Epithelial cell of proximal tubule (primary cell): Measurements from ENCODE around the gene PROX2. TPM values are rescaled to one million over a fixed set of nuclear protein-coding genes. Genes with fewer than 3 reads are reported as not detected.

Source experiments
- DNase-seq: peaks from one replicate; pipeline ENCODE4 v3.0.0-alpha.2; 2011; ENCODE audit warnings: low read depth
- H3K4me3 ChIP-seq: 2 replicates; pipeline ENCODE4 v1.5.1; 2011; ENCODE audit warnings: low read depth, mild to moderate bottlenecking, low read length
- total RNA-seq: library from RNA; depleted of rRNA; stranded (reverse); fragments of >200 nt; gene quantifications from 2 replicates; pipeline ENCODE4 v1.2.3, GENCODE V29; 2015
- TF ChIP-seq, protein P1 (sequence below): conservative IDR thresholded peaks from 2 replicates; pipeline ENCODE4 v1.5.1; 2012; ENCODE audit warnings: low read depth, mild to moderate bottlenecking, low read length

The PROX2 gene
- total RNA-seq, 1 donor from 2014 or later, result not detected

- TF ChIP-seq, protein P1, sequence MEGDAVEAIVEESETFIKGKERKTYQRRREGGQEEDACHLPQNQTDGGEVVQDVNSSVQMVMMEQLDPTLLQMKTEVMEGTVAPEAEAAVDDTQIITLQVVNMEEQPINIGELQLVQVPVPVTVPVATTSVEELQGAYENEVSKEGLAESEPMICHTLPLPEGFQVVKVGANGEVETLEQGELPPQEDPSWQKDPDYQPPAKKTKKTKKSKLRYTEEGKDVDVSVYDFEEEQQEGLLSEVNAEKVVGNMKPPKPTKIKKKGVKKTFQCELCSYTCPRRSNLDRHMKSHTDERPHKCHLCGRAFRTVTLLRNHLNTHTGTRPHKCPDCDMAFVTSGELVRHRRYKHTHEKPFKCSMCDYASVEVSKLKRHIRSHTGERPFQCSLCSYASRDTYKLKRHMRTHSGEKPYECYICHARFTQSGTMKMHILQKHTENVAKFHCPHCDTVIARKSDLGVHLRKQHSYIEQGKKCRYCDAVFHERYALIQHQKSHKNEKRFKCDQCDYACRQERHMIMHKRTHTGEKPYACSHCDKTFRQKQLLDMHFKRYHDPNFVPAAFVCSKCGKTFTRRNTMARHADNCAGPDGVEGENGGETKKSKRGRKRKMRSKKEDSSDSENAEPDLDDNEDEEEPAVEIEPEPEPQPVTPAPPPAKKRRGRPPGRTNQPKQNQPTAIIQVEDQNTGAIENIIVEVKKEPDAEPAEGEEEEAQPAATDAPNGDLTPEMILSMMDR, result no peak
- no peak overlapping the region for H3K4me3 ChIP-seq
- DNase-seq, result no peak
These were observed 44.3 kb upstream of the PROX2 start for GRCh38 chr14:74920281-74920680.

DNA sequence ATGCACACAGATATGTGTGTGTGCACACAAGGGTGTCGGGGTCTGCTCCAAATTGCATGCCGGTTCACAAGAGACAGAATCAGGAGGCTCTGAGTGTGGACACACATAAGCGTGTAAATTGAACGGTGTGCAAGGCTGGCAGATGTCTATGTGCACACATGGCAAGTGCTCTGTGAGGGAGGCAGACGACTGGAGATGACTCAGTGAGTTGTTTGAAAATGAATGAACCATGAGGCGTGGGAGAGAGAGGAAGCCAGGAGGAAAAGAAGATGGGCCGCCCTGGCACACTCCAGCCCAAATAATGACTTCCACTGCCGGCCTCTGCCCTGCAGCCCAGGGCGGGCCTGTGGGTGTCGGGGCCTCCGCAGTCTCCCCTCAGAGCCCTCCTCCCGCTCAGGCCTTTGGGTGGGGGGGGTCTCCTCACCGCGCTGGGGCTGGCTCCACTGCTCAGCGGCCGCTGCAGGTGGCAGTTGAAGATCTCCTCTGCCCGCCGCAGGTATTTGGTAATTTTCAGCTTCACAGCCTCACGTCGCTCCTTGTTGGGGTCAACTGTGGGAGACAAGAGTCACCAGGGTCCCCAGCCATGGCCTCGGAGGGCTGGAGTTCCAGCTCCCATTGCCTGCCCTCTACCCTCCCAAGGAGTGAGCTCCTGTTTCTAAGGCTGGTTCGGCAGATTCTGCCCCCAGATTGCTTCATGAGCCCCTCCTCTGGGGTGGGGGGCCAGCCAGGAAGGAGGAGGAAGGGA, 43.6 kb upstream of the PROX2 start:
- TF ChIP-seq, protein P1, result no peak
- DNase-seq, result no peak
- no peak overlapping the region for H3K4me3 ChIP-seq

DNA sequence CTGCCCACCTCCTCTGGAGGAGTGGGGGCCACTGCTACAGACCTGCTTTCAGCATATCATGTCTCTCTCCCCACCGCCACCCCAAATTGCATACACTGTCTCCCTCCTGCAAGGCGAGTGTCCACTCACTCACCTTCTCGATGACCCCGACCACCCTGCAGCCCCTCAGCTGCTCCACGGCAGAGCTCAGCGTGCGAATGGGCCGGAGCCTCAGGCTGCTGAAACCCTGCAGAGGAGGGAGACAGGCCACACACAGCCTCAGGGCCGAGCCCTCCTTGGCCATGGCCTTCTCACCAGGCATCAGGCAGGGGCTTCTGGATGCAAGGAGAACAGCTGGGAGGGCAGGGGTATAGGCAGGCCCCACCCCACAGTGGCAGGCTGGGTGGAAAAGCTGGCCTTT, 42.4 kb upstream of the PROX2 start:
- TF ChIP-seq, protein P1, result no peak
- no peak for DNase-seq
- H3K4me3 ChIP-seq, result no peak overlapping the region

- no peak for DNase-seq
- TF ChIP-seq, protein P1, result no peak
- H3K4me3 ChIP-seq, result no peak overlapping the region
These were observed 41.7 kb upstream of the PROX2 start for GRCh38 chr14:74917646-74918081.

DNA sequence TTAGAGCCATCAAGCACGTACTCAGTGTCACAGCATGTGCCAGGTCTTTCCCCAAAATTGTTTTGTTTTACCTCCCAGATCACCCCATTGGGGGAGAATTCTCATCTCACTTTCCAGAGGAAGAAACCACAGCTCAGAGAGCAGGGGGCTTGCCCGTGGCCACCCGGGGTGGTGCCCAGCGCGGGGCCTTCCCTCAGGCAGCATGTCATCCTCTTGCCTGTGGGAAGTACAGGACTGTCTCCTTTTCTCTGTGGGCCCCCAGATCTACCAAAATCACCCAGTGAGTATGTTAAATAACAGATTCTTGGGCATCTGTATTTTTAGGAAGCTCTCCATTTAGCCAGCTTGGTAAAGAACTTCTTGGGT, 41.2 kb upstream of the PROX2 start:
- no peak overlapping the region for H3K4me3 ChIP-seq
- TF ChIP-seq, protein P1, result no peak
- DNase-seq, result no peak

GRCh38 chr14:74915826-74916225, 39.9 kb upstream of the PROX2 start:
- TF ChIP-seq, protein P1, result no peak
- DNase-seq, result no peak
- H3K4me3 ChIP-seq, result no peak overlapping the region

- no peak for DNase-seq
- H3K4me3 ChIP-seq, result no peak overlapping the region
- TF ChIP-seq, protein P1, result no peak
These were observed 39.5 kb upstream of the PROX2 start for GRCh38 chr14:74915426-74915825.
